ENCODE measurements around the gene RAP2A.

The RAP2A gene

DNA sequence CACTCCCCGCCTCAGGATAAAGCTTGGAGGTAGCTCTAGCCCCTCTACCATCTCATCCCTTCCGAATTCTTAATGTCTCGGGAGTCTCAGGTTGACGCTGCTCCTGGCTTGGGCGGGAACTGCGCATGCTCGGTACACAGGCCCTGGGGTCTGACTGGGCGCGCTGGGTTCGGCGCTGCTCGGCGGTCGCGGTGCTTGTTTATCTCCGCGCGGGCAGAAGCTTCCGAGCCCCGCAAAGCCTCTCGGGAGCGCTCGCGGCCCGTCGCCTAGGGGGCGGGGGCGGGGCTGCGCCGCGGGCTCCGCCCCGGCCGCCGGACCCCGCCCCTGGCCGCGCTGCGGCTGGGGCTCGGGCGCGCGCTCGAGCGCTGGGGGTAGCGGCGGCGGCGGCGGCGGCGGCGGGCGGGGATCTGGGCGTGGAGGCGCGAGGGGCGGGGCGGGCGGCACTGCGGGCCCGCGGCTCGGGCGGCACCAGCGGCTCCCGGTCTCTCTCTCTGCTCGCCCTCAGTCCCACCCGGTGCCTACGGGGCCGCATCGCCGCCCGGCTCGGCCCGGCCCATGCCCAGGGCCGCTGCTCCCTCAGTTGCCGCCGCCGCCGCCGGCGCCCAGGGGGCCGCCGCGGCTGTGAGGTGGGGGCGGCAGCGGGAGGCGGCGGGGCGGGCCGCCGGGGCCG is at the start of gene RAP2A:
RAP2A (plus strand) TSS at position 443 of the 670 bp plus-strand sequence. CDS start 302 bp downstream, outside the sequence.
- TF ChIP-seq, protein P1, sequence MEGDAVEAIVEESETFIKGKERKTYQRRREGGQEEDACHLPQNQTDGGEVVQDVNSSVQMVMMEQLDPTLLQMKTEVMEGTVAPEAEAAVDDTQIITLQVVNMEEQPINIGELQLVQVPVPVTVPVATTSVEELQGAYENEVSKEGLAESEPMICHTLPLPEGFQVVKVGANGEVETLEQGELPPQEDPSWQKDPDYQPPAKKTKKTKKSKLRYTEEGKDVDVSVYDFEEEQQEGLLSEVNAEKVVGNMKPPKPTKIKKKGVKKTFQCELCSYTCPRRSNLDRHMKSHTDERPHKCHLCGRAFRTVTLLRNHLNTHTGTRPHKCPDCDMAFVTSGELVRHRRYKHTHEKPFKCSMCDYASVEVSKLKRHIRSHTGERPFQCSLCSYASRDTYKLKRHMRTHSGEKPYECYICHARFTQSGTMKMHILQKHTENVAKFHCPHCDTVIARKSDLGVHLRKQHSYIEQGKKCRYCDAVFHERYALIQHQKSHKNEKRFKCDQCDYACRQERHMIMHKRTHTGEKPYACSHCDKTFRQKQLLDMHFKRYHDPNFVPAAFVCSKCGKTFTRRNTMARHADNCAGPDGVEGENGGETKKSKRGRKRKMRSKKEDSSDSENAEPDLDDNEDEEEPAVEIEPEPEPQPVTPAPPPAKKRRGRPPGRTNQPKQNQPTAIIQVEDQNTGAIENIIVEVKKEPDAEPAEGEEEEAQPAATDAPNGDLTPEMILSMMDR (IDR thresholded peaks at IDR 0.05; ENCODE audit: borderline replicate concordance, insufficient read depth, low read depth, low read length): 0 out of 2 replicates have a peak, but pooled peaks have one; percentile 0
- H3K4me3 ChIP-seq (ENCODE audit: low read depth, low read length): peak within 1 kb of the TSS; percentile 79

DNA sequence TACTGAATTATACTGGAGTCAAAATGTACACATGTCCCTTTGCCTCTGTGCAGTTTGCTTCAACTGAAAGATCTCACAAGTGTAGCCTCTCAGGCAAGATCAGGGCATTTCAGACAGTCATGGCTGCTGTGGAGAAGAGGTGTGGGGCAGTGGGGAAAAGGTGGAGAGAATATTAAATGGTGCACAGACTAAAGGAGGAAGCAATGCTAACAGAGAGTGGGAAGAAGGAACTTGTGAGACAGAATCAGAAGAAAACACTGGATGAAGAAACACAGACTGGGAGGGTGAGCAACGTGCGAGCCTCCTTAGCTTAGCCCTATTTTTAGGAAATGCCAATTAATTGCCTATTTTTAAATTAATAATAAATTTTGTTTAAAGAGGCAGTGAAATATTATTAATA is 49.6 kb upstream of the RAP2A start:
- no peak overlapping the region for H3K4me3 ChIP-seq (ENCODE audit: low read depth, low read length)
- TF ChIP-seq, protein P1 (IDR thresholded peaks at IDR 0.05; ENCODE audit: borderline replicate concordance, insufficient read depth, low read depth, low read length): no peak

DNA sequence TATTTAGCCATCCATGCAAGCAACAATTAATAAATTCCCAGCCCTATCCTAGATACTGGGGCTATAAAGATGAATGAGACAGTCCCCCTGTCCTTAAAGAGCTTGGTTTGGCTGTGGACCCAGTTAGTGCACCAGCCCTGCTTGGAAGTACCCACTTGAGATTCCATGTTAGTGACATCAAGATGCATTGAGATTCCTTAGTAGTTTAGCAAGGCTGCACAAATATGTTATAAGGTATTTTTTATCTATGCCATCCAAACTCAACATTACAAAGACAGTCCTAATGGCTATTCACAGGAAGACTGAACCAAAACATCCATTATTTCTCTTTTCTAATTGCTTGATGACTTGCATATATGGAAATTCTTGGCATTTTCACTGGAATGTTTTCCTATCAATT is 48.8 kb upstream of the RAP2A start:
- no peak overlapping the region for H3K4me3 ChIP-seq (ENCODE audit: low read depth, low read length)
- TF ChIP-seq, protein P1 (IDR thresholded peaks at IDR 0.05; ENCODE audit: borderline replicate concordance, insufficient read depth, low read depth, low read length): no peak

DNA sequence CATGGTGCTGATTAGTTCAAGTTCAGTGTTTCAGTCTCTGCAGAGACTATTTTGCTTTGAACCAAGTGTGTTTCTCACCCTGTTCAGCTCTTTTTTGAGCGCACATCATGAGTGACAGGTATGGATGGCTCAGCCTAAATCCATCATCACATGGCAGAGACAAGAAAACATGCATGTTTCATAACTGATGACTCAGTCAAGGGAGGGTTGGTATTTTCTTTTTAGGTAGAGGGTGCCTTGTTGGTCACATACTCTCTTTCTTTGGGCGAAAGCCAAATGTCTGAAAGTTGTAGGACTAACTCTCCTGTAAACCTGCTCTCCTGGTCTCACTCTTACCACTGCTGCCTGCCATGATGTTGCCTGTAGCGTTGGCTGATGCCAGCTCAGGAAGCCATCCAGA is 48.1 kb upstream of the RAP2A start:
- TF ChIP-seq, protein P1 (IDR thresholded peaks at IDR 0.05; ENCODE audit: borderline replicate concordance, insufficient read depth, low read depth, low read length): no peak
- H3K4me3 ChIP-seq (ENCODE audit: low read depth, low read length): no peak overlapping the region

DNA sequence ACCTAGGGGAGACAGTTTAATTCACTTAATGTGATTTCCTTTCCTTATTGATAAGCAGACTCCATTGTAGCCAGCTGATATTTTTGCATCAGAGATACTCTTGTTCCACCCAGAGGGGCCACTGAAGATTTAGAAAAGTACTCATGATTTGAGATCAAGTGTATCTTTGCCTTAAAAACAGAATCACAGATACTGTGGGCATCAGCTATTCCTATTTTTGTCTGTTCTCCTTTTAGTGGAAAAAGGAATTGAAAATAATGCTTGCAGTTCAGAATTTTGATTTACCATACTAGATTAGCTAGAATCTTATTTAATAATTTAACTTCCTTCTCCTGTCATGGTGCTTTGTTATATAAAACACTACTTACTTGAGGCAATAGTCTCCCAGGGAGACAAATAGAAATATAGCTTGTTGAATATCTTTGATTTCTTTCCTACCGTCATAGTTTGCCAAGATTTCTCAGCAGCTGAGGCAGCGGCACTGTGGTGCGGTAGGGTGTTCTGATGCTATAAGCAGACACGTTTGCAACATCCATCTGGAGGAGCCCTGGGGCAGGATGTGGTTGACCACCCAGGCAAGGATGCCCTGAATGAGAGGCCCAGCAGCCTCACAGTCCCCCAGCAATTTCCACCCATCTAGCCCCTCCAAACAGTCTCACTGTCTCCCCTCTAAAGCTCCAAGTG is 47.0 kb upstream of the RAP2A start:
- no peak overlapping the region for H3K4me3 ChIP-seq (ENCODE audit: low read depth, low read length)
- TF ChIP-seq, protein P1 (IDR thresholded peaks at IDR 0.05; ENCODE audit: borderline replicate concordance, insufficient read depth, low read depth, low read length): no peak

DNA sequence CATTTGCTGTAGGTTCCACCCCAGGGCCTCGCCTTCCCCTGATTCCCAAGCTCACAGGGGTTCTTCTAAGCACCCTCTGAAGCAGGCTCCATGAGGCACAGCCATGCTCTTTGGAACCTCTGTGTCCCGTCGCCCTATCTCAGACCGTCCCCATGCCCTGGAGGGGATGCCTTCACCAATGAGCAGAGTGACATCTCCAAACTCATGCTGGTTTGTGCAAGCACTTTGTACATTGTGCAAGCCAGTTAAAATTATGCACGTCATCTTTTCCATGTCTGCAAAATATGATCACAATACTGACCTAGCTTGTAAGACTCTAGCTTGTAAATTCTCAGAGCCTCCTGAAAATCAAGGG is 46.5 kb upstream of the RAP2A start:
- TF ChIP-seq, protein P1 (IDR thresholded peaks at IDR 0.05; ENCODE audit: borderline replicate concordance, insufficient read depth, low read depth, low read length): no peak
- no peak overlapping the region for H3K4me3 ChIP-seq (ENCODE audit: low read depth, low read length)

DNA sequence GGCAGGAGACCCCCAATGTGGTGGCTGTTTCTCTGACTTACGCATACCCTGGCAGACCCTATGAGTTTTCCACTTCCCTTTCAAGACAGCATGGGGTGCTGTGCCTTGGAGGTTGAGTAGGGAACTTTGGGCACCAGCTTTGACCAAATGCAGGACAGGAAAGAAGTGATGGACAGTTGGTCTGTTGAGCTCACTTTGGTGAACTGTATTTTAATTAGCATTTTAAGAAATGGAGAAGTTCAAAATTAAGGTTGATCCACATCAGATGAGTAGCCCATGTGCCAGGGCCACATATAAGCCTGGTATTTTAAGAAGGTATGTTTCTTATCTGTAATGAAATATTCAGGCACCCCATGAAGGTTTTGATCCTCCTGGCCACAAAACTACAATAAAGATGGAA is 46.1 kb upstream of the RAP2A start:
- no peak overlapping the region for H3K4me3 ChIP-seq (ENCODE audit: low read depth, low read length)

More for the DNA sequence above, 46.1 kb upstream of the RAP2A start:
- TF ChIP-seq, protein P1 (IDR thresholded peaks at IDR 0.05; ENCODE audit: borderline replicate concordance, insufficient read depth, low read depth, low read length): no peak

Measured in GM12875 (cell line).